GM20000 (cell line): ENCODE results near the gene PTGFRN.

ENCODE experiments used
- DNase-seq: peaks from one replicate; pipeline ENCODE4 v3.0.0; 2012; ENCODE audit warnings: low spot score
- TF ChIP-seq, protein P1 (sequence below): IDR thresholded peaks from 2 replicates; pipeline ENCODE4 v1.5.1; 2012; ENCODE audit warnings: mild to moderate bottlenecking, control low read depth; ENCODE audit errors: extremely low read depth, missing control alignments

PTGFRN gene

DNA sequence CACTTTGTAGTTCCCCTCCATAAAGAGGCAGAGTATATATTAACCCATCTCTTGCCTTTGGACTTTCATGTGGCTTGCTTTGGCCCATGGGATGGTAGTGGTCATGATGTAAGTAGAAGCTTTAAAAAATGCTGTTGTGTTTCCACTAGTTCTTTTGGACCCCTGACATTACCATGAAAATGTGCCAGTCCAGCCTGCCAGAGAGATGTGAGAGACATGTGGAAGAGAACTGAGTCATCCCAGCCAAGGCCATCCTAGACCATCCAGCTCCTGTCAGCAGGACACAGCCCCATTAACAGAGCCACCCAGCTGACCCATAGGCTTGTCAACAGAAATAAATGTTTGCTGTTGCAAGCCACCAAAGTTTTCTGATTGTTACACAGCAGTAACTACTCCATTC, 87.9 kb downstream of the PTGFRN start:
- no peak for DNase-seq
- TF ChIP-seq, protein P1, sequence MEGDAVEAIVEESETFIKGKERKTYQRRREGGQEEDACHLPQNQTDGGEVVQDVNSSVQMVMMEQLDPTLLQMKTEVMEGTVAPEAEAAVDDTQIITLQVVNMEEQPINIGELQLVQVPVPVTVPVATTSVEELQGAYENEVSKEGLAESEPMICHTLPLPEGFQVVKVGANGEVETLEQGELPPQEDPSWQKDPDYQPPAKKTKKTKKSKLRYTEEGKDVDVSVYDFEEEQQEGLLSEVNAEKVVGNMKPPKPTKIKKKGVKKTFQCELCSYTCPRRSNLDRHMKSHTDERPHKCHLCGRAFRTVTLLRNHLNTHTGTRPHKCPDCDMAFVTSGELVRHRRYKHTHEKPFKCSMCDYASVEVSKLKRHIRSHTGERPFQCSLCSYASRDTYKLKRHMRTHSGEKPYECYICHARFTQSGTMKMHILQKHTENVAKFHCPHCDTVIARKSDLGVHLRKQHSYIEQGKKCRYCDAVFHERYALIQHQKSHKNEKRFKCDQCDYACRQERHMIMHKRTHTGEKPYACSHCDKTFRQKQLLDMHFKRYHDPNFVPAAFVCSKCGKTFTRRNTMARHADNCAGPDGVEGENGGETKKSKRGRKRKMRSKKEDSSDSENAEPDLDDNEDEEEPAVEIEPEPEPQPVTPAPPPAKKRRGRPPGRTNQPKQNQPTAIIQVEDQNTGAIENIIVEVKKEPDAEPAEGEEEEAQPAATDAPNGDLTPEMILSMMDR, result no peak

DNA sequence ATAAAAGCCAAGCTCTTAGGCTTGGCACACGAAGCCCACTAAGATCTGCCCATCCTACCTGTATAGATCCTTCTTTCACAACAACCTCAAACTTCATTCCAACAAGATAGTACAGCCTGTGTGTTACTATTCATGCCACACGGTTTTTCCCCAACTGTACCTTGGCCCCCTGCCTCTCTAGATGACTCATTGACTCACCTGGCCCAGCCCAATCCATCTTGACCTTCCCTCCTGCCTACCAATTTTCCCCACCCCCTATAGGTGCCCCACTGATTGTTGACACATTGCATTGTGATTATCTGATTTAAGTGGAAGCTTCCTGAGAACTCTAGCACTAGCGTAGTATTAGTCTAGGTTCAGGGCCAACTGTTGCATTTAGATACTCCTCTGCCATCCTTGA, 89.9 kb downstream of the PTGFRN start:
- no peak for DNase-seq
- TF ChIP-seq, protein P1, result no peak

- TF ChIP-seq, protein P1, result no peak
These were observed 90.4 kb downstream of the PTGFRN start for GRCh38 chr1:117000142-117000541.

DNA sequence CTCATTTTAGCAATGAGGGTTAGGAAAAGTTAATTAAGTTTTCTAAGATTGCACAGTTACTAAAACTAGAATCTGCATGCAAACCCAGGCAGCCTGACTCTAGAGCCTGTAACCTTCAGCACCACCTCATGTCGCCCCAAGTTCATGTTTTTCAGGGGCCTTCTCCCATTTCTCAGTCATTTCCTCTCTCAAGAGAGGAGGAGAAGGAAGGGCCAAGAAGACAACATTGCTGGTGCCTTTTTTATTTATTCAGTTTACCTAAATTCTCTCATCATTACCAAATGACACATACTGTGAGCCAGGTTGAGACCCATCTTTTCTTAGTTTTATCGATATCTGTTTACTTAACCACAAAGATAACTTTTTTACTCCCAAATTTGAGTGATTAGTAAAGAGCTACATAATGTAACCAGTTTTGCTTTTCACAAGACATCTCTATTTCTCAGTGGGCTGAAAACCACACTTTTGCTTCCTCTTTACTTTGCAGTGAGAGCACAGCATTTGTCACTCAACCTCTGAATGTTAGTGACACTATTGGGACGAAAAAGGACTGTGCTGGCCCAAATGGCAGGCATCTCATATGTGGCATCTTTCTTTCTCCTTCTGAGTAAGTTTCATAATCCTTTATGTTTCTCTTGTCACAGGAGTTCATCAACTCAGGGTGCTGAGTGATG, 91.7 kb downstream of the PTGFRN start, which contains the start of gene CD101:
Gene CD101, plus strand, starts transcription at position 507 of the 674 bp plus-strand sequence. Its CDS starts 58 bp downstream, at position 565.
- TF ChIP-seq, protein P1, result no peak
- peak; percentile 69 for DNase-seq

More at GRCh38 chr1:117000142-117000541, 90.4 kb downstream of the PTGFRN start:
- DNase-seq, result no peak

DNA sequence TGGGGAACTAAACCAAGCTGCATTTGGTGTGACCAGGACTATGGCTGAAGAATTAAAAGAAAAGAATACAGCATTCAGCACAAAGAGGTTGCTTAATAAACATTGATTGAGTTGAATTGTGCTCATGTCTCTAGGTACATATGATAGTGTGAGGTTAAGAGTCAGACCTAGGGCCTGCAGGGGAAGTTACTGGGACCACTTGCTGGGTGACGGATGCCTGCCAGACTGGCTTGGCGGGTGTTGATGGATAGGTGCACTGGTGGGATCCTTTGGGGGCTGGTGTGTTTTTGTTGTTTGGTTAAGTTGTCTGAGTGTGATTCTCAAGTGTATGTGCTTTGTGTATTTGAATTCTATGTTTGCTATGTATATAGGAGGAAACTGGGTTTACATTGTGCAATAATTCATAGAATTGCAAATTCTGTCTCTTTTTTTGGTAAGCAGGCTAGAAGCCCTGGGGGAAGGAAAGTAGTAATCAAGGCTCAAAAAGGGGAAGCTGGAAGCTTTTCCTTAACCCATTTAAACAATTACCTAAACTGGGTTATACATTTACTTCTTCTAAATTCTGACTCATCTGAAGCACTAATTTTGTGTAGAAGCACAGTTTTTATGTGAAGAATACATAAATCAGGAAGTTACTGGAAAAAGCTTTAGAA, 93.6 kb downstream of the PTGFRN start:
- TF ChIP-seq, protein P1, result no peak
- DNase-seq, result no peak

DNA sequence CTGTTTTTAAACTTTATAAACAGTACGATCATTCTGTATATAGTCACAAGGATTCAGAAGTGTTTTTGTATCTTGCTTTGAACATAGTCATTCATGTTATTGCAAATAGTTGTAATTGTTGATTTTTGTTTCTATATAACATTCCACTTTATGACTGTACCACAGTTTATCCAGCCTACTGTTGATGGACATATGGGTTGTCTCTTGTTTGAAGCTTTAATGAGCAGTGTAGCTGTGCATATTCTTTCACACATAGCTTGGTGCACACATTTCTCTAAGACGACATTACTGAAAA, 98.0 kb downstream of the PTGFRN start:
- DNase-seq, result no peak
- TF ChIP-seq, protein P1, result no peak

- TF ChIP-seq, protein P1, result no peak
- DNase-seq, result no peak
These were observed 98.9 kb downstream of the PTGFRN start for GRCh38 chr1:117008656-117009055.
